Mesenchymal stem cell (in vitro differentiated cells and primary cell): ENCODE measurements around the gene SH2D7.

ENCODE experiments used
- DNase-seq: peaks from one replicate; pipeline ENCODE4 v3.0.0-alpha.2; 2013
- H2AFZ ChIP-seq: one replicate; pipeline ENCODE4 v1.6.1; 2013; ENCODE audit warnings: low read depth, mild to moderate bottlenecking, control low read depth, inconsistent platforms, low read length, moderate library complexity
- H2AK5ac ChIP-seq: 2 replicates; pipeline ENCODE4 v1.6.1; 2013; ENCODE audit warnings: low read length, moderate library complexity, mild to moderate bottlenecking, inconsistent platforms; ENCODE audit not compliant: severe bottlenecking
- H2BK120ac ChIP-seq: one replicate; pipeline ENCODE4 v1.6.1; 2013; ENCODE audit warnings: low read depth, mild to moderate bottlenecking, inconsistent platforms, low read length, moderate library complexity
- H2BK12ac ChIP-seq, 2 experiments: one replicate each; pipeline ENCODE4 v1.6.1; 2013; ENCODE audit warnings: inconsistent platforms in 2 of 2, low read length in 2 of 2, mild to moderate bottlenecking in 2 of 2, moderate library complexity in 2 of 2, control low read depth in 1 of 2
- H2BK15ac ChIP-seq: one replicate; pipeline ENCODE4 v1.6.1; 2013; ENCODE audit warnings: mild to moderate bottlenecking, low read depth, inconsistent platforms; ENCODE audit not compliant: poor library complexity, severe bottlenecking
- H2BK5ac ChIP-seq: 2 replicates; pipeline ENCODE4 v1.6.1; 2013; ENCODE audit warnings: low read depth, mild to moderate bottlenecking, low read length, control low read depth, inconsistent platforms; ENCODE audit not compliant: poor library complexity, severe bottlenecking
- H3K14ac ChIP-seq, 2 experiments: one replicate each; pipeline ENCODE4 v1.6.1; 2013; ENCODE audit warnings: inconsistent platforms in 2 of 2, low read length in 2 of 2, control low read depth in 1 of 2, mild to moderate bottlenecking in 1 of 2, moderate library complexity in 1 of 2
- H3K18ac ChIP-seq, 2 experiments: one replicate each; pipeline ENCODE4 v1.6.1; 2013; ENCODE audit warnings: inconsistent platforms in 2 of 2, low read length in 2 of 2, control low read depth in 1 of 2, low read depth in 1 of 2, mild to moderate bottlenecking in 1 of 2
- H3K23ac ChIP-seq, 2 experiments: one replicate each; pipeline ENCODE4 v1.6.1; 2013; ENCODE audit warnings: inconsistent platforms in 2 of 2, low read length in 2 of 2, mild to moderate bottlenecking in 2 of 2, moderate library complexity in 2 of 2, control low read depth in 1 of 2
- H3K27ac ChIP-seq: 2 replicates; pipeline ENCODE4 v1.5.1; 2013; ENCODE audit warnings: mild to moderate bottlenecking, moderate library complexity, low read length, control low read depth, inconsistent platforms; ENCODE audit not compliant: poor library complexity, severe bottlenecking
- H3K27me3 ChIP-seq, 2 experiments: 2 replicates each; pipeline versions ENCODE4 v1.6.1 to v1.7.0; 2013; ENCODE audit warnings: low read length in 2 of 2, mild to moderate bottlenecking in 2 of 2, moderate library complexity in 2 of 2, control low read depth in 1 of 2, inconsistent platforms in 1 of 2; ENCODE audit not compliant: control insufficient read depth in 1 of 2, insufficient read depth in 1 of 2
- H3K36me3 ChIP-seq, 2 experiments: 2 replicates each; pipeline versions ENCODE4 v1.6.1 to v1.7.0; 2013; ENCODE audit warnings: low read length in 2 of 2, control low read depth in 1 of 2, inconsistent platforms in 1 of 2, low read depth in 1 of 2, mild to moderate bottlenecking in 1 of 2; ENCODE audit not compliant: insufficient read depth in 2 of 2, control insufficient read depth in 1 of 2
- H3K4ac ChIP-seq, 2 experiments: one replicate each; pipeline ENCODE4 v1.6.1; 2013; ENCODE audit warnings: inconsistent platforms in 2 of 2, low read length in 2 of 2, mild to moderate bottlenecking in 2 of 2, moderate library complexity in 2 of 2, control low read depth in 1 of 2, low read depth in 1 of 2
- H3K4me1 ChIP-seq: 2 replicates; pipeline ENCODE4 v1.6.1; 2013; ENCODE audit warnings: low read depth, low read length, control low read depth; ENCODE audit not compliant: control insufficient read depth, insufficient read depth
- H3K4me2 ChIP-seq: 2 replicates; pipeline ENCODE4 v1.6.1; 2013; ENCODE audit warnings: low read length, mild to moderate bottlenecking, inconsistent platforms; ENCODE audit not compliant: poor library complexity, severe bottlenecking
- H3K4me3 ChIP-seq, 2 experiments: 2 replicates each; pipeline versions ENCODE4 v1.5.1 to v1.7.0; 2013; ENCODE audit warnings: low read length in 2 of 2, mild to moderate bottlenecking in 2 of 2, control low read depth in 1 of 2, low read depth in 1 of 2; ENCODE audit not compliant: insufficient read depth in 1 of 2
- H3K79me1 ChIP-seq: replicated peaks from 2 replicates; pipeline ENCODE4 v1.6.1; 2013; ENCODE audit warnings: mild to moderate bottlenecking, control low read depth, low read length, inconsistent platforms; ENCODE audit not compliant: poor library complexity, severe bottlenecking
- H3K9ac ChIP-seq: 2 replicates; pipeline ENCODE4 v1.7.0; 2013; ENCODE audit warnings: mild to moderate bottlenecking, low read length, moderate library complexity
- H3K9me3 ChIP-seq: 2 replicates; pipeline ENCODE4 v1.7.0; 2013; ENCODE audit warnings: mild to moderate bottlenecking, low read length; ENCODE audit not compliant: control insufficient read depth
- H4K8ac ChIP-seq: one replicate; pipeline ENCODE4 v1.6.1; 2013; ENCODE audit warnings: inconsistent platforms, mild to moderate bottlenecking, low read length, moderate library complexity
- H4K91ac ChIP-seq: one replicate; pipeline ENCODE4 v1.6.1; 2013; ENCODE audit warnings: mild to moderate bottlenecking, low read length, inconsistent platforms
- WGBS: methylation state at CpG from one replicate; pipeline ENCODE4 v1.1.7; 2013; ENCODE audit warnings: mixed read lengths; 5-methylcytosine and 5-hydroxymethylcytosine counted together

The SH2D7 gene

DNA sequence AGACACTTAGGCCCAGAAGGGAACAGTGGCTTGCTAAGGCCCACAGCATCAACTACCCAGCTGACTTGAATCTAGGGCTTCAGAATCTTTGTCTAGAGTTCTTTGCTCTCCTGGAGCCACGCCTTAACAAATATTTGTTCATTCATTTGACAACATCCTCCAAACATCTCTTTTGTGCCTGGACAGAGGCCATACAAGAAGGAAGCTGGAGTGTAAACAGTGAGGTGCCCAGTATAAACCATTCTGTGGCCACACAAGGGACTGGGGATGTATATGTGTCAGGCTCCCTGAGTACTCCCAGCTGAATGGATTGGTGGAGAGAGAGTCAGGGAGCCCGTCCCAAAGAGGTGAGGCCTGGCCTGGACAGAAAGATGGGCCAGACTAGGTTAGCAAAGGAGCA, 35.5 kb downstream of the SH2D7 start:
- Histone ChIP-seq H3K79me1 (peaks cover 5% of the 10 kb centered on the region), H3K9me3 (no peaks in the 10 kb centered on the region), H3K27me3 (peaks cover 0 to 30% of the 10 kb centered on the region in 2 experiments), H3K36me3 (peaks cover 0 to 3% of the 10 kb centered on the region in 2 experiments), H3K4ac (no peak overlapping the region), H2BK5ac (no peak overlapping the region), H3K14ac (no peak overlapping the region), H3K27ac (no peak overlapping the region), H2AFZ (no peak overlapping the region), H2AK5ac (no peak overlapping the region), H3K9ac (no peak overlapping the region), H3K23ac (peak overlapping the region in 1 of 2 experiments; percentile 56), H3K4me3 (no peak overlapping the region), H3K4me1 (peaks cover 13% of the 10 kb centered on the region), H2BK12ac (peak overlapping the region in 1 of 2 experiments; percentile 25), H4K91ac (no peak overlapping the region), H2BK15ac (no peak overlapping the region), H4K8ac (no peak overlapping the region), H2BK120ac (no peak overlapping the region), H3K18ac (no peak overlapping the region), H3K4me2 (no peak overlapping the region)
- 57% methylated on average over 1 of the region's 2 CpGs for WGBS
- peak; percentile 52 for DNase-seq

GRCh38 chr15:78129077-78129750, 36.9 kb downstream of the SH2D7 start:
- Histone ChIP-seq H3K27me3 (peaks cover 0 to 21% of the 10 kb centered on the region in 2 experiments), H3K79me1 (peaks cover 5% of the 10 kb centered on the region), H3K23ac (peak overlapping the region in 1 of 2 experiments; percentile 40), H3K4ac (peak overlapping the region in 1 of 2 experiments; percentile 13), H3K14ac (no peak overlapping the region), H3K9me3 (no peaks in the 10 kb centered on the region), H3K36me3 (no peaks in the 10 kb centered on the region), H2BK12ac (no peak overlapping the region), H2BK120ac (no peak overlapping the region), H2AFZ (no peak overlapping the region), H4K8ac (peak overlapping the region; percentile 57), H3K4me2 (no peak overlapping the region), H2AK5ac (no peak overlapping the region), H2BK5ac (no peak overlapping the region), H3K18ac (no peak overlapping the region), H2BK15ac (peak overlapping the region; percentile 17), H3K9ac (no peak overlapping the region), H4K91ac (peak overlapping the region; percentile 14), H3K4me3 (no peak overlapping the region), H3K27ac (no peak overlapping the region), H3K4me1 (peaks cover 13% of the 10 kb centered on the region)
- WGBS: 86% methylated on average over 8 of the region's 8 CpGs
- no peak for DNase-seq

GRCh38 chr15:78129751-78130287, 37.5 kb downstream of the SH2D7 start:
- Histone ChIP-seq H3K9me3 (no peaks in the 10 kb centered on the region), H4K8ac (no peak overlapping the region), H2AK5ac (no peak overlapping the region), H3K4me2 (no peak overlapping the region), H3K18ac (no peak overlapping the region), H2BK120ac (no peak overlapping the region), H3K27ac (no peak overlapping the region), H2BK5ac (no peak overlapping the region), H3K4me1 (peaks cover 13% of the 10 kb centered on the region), H3K27me3 (peaks cover 0 to 15% of the 10 kb centered on the region in 2 experiments), H3K4me3 (no peak overlapping the region), H3K14ac (no peak overlapping the region), H2AFZ (no peak overlapping the region), H3K4ac (peak overlapping the region in 1 of 2 experiments; percentile 13), H3K36me3 (no peaks in the 10 kb centered on the region), H2BK12ac (peak overlapping the region in 1 of 2 experiments; percentile 4), H2BK15ac (no peak overlapping the region), H3K23ac (no peak overlapping the region), H3K79me1 (peaks cover 7% of the 10 kb centered on the region), H3K9ac (no peak overlapping the region), H4K91ac (no peak overlapping the region)
- DNase-seq: no peak
- WGBS: 90% methylated on average over 5 of the region's 5 CpGs

GRCh38 chr15:78130466-78131294, 38.3 kb downstream of the SH2D7 start:
- Histone ChIP-seq H3K9ac (peak overlapping the region; percentile 91), H4K8ac (peak overlapping the region; percentile 64), H3K27ac (no peak overlapping the region), H2AFZ (peak overlapping the region; percentile 36), H4K91ac (peak overlapping the region; percentile 48), H3K14ac (no peak overlapping the region), H3K4me3 (peak overlapping the region; percentile 81 to 87), H3K79me1 (peaks cover 7% of the 10 kb centered on the region), H2BK120ac (peak overlapping the region; percentile 7), H3K27me3 (peaks cover 0 to 15% of the 10 kb centered on the region in 2 experiments), H3K4ac (peak overlapping the region; percentile 17 to 77), H2BK12ac (no peak overlapping the region), H3K36me3 (no peaks in the 10 kb centered on the region), H3K23ac (no peak overlapping the region), H3K18ac (peak overlapping the region; percentile 50 to 54), H3K4me1 (peaks cover 13% of the 10 kb centered on the region), H2AK5ac (no peak overlapping the region), H2BK5ac (no peak overlapping the region), H3K4me2 (peak overlapping the region; percentile 69), H2BK15ac (peak overlapping the region; percentile 71), H3K9me3 (no peaks in the 10 kb centered on the region)
- no peak for DNase-seq
- 46% methylated on average over 34 of the region's 51 CpGs for WGBS
